Activated CD4-positive, alpha-beta T cell treated with anti-CD3 and anti-CD28 coated beads, Interleukin-2, amount 50 U/mL, for 48 hours (primary cell): ENCODE results near the gene MRAP.

Source experiments
- DNase-seq, 2 experiments: peaks; one replicate each; pipeline ENCODE4 v3.0.0-alpha.2; 2020

The MRAP gene

DNA sequence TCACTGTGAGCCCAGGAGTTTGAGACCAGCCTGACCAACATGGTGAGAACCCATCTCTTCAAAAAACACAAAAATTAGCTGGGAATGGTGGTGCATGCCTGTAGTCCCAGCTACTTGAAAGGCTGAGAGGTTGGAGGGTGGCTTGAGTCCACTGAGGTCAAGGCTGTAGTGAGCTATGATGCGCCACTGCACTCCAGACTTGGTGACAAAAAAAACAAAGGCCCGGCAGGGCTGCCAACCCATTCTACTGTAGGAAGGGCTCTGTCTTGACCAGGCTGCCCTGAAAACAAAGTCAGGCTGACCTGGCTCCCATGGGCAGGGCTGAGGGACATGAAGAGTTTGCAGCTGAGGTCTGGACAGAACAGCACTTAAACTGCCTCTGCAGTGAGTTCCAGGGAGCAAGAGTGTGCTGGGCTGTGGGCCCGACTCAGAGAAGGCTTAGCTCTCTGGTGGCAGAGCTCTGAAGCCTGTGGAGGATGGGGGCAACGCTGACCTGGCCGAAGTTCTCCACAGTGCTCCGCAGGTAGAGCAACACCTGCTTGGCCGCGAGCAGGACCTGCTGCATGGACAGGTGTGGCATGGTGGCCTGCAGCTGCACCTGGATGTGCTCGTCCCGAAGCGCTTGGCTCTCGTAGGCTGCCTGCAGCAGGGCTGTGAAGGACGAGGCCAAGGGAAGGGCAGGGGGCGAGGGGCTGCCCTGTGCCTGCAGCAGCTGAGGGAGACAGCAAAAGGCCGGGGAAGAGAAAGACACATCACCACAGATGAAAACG, 51.7 kb downstream of the MRAP start:
- no peak for DNase-seq

DNA sequence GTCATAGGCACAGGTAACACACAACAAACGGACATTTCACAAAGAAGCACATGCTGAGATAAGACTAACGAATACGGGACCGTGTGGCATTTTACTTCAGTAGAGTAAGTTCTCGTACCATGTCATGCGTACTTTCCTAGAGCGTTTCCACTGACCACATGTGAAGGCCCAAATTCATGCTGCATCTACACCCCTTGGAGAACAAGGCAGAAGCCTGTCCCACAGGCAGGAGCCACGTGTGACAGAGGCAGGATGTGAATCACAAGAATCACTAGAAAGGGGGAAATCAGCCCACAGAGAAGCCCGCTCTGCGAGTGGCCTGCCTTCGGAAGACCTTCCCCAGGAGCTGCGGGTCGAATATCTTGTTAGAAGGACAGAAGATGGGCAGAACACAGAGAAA, 52.3 kb downstream of the MRAP start:
- no peak for DNase-seq

DNA sequence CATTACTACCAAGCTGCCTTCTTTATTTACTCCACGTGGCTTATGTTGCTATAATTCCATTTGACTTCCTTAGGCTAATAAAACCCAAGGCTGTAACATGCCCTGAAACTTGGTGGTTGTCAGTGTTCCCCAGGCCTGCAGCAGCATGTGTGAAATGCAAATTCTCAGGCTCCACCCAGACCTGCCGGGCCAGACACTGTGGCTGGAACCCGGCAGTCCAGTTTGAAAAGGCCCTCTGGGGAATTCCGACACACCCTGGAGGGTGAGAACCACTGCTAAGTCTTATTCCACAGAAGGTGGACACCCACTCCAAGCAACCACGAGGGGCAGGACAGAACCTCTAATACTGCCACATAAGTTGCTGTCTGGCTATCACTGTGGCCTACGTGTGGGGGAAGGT, 52.8 kb downstream of the MRAP start:
- no peak for DNase-seq

DNA sequence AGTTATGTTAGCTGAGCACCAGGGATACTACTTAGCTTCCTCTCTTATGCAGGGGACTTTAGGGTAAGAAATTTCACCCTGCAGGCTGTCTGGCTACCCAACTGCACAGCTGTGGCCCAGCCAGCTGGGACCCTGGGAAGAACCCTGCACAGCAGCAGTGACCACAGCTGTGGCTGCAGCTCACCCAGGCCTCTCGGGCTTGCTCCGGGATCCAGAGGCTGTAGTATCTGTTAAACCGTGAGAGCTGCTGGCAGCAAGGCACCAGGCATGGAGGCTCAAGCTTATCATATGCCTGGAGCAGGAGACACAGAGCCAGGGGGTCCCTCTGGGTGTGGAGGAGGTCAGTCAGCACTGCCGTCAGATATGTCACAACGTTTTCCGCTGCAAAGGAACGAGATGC, 53.9 kb downstream of the MRAP start:
- DNase-seq: no peak

DNA sequence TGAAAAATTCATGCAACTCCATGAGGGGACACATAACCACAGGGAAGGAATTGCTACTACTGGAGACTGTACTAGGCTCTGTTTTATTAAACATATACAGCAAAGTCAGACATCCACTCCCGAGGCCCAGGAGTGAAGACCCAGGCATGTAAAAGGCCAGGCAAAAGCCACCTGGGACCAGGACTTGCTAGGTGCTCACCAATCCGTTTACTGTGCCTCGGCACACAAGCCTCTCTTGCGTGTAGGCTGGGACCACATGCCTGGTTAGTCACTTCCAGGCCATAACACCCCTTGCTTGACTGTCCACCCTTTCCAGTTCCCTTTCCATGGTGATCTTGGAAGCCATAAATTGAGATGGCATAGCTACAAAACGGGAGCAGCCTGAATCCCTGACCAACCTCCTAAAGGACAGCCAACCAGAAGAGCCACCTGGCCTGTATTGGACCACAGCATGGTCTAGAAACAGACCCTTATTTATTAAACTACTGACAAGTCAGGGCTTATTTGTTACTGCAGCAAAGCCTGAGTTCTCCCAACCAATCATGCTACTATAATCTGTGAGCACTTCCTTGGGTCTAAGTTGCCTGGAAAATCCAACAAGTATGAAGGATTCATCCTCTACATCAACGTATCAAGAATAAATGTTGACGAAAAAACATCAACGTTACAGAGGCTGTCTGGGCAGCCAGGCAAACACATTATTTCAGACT, 54.5 kb downstream of the MRAP start:
- no peak for DNase-seq

DNA sequence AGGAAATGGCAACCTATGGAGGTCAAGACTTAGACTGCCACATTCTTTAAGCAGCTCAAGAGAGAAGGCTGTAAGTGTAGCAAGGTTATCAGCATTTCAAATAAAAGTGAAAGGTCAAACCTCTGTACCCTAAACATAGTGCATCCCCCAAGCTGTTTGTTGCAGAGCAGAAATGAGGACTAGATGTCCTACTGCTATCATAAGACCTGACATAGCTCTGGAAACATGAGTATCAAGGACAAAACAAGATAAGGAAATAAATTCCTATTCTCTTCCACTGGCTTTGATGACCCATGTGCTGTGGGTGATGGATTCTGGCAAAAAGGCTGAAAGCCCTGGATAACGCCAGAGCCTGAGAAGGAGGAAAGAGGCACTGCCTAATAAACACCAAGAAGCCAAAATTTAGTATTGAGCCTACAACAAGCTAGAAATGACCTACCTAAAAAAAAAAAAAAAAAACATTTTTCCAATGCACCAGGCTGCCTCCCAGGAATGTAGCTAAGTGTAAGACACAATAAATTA, 58.3 kb downstream of the MRAP start:
- DNase-seq: no peak

DNA sequence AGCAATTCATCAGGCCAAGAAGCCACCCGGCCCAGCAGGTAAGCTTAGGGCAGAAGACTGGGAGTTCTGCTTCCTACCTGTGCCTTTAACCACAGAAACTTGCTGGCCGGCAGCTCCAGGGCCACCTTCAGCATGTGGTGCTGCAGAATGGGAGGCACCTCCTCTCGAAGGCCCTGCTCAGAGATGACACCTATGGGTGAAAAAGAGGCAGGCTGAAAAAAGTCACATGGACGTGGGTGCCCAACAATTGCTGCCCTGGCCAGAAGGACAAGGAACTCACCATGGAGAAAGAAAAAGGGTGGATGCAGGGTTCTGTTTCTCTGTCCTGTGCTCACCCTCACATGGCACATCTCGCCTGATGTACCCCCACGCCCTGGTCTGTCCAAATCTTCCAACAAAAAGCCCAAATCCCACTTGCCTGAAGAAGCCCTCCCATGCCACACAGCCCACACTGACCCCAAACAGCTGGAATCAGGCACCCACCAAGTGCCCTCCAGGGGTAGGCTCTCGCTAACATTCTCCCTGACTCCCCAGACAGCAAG, 61.1 kb downstream of the MRAP start:
- DNase-seq: no peak

DNA sequence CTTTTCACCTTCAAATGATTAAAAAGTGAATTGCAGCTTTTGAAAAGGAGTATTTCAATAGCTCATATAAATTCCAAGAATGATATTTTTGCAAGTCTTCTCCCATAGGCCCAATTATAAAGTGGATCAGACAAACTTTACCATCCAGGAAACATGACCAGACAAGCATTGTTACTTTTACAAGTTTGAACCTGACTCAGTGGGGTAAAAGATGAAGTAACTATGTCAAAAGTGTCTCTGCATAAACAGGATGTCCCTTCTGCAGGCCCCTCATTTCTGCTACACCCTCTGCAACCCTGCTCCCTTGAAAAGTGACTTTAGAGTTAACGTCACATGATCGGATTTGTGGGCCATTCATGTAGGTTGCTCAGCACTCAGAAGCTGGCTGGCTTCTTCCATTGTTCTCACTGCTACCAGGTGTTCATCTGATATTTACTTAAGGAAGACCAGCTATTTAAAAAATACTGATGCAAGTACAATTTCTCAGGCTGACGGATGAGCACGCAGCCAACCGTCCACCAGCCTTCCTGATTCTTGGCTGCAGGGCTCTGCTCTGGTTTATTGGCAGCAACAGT, 61.8 kb downstream of the MRAP start:
- DNase-seq: no peak
